GM12801 (cell line): ENCODE data around the gene MCF2L.

Experiments used
- CTCF ChIP-seq: IDR thresholded peaks from one replicate; pipeline ENCODE4 v1.5.1; 2011; ENCODE audit warnings: control low read depth; ENCODE audit not compliant: insufficient read length; ENCODE audit errors: extremely low read depth

The MCF2L gene

GRCh38 chr13:113114511-113115362, 145.7 kb downstream of the MCF2L start:
- no peak for TF ChIP-seq CTCF

GRCh38 chr13:113115363-113116205, 146.6 kb downstream of the MCF2L start:
- no peak for TF ChIP-seq CTCF

- no peak for TF ChIP-seq CTCF
Observed at GRCh38 chr13:113116206-113116800, 147.3 kb downstream of the MCF2L start.

- no peak for TF ChIP-seq CTCF
Observed at GRCh38 chr13:113116871-113117271, 147.9 kb downstream of the MCF2L start.

GRCh38 chr13:113117335-113117872, 148.4 kb downstream of the MCF2L start:
- no peak for TF ChIP-seq CTCF

- TF ChIP-seq CTCF = no peak
Observed at GRCh38 chr13:113117911-113118260, 148.9 kb downstream of the MCF2L start.
